GM11168 (cell line): ENCODE data around the gene ZNF140.

Experiments
- in situ Hi-C: fragments of 300-500 bp; cut with MboI; formaldehyde crosslinking; loops from one replicate; pipeline ENCODE4 v1.12.0; 2022; ENCODE audit warnings: low sequenced_read_pairs; ENCODE audit not compliant: unreplicated experiment

ZNF140 gene

GRCh38 chr12:133129368-133130037, 48.8 kb downstream of the ZNF140 start:
- in situ Hi-C loops, result no loop called here

GRCh38 chr12:133130038-133130807, 49.5 kb downstream of the ZNF140 start, which contains the start of the genes ZNF10 and ZNF891:
Gene ZNF10 (plus strand): TSS chr12:133130627. CDS start chr12:133144493, 13,866 bp downstream.
Gene ZNF891 (minus strand): TSS chr12:133130274. CDS start chr12:133121918, 8,356 bp downstream.
- in situ Hi-C loops, result no loop called here

- in situ Hi-C loops, result no loop called here
Observed at GRCh38 chr12:133130808-133131128, 50.0 kb downstream of the ZNF140 start.

- in situ Hi-C loops, result no loop called here
Observed at GRCh38 chr12:133135747-133136146, 55.0 kb downstream of the ZNF140 start.

GRCh38 chr12:133145981-133146380, 65.3 kb downstream of the ZNF140 start:
- in situ Hi-C loops, result no loop called here

GRCh38 chr12:133156125-133156690, 75.5 kb downstream of the ZNF140 start:
- in situ Hi-C loops, result no loop called here
